RCC 7860 (cell line): ENCODE measurements around the gene TTLL9.

Experiments used
- DNase-seq: peaks from one replicate; pipeline ENCODE4 v3.0.0-alpha.2; 2015; ENCODE audit warnings: low spot score
- FAIRE-seq: peaks from 2 replicates; lab custom pipeline; 2012; peaks lifted over from hg19 to GRCh38; lab: Jason Lieb, UNC

Gene TTLL9

DNA sequence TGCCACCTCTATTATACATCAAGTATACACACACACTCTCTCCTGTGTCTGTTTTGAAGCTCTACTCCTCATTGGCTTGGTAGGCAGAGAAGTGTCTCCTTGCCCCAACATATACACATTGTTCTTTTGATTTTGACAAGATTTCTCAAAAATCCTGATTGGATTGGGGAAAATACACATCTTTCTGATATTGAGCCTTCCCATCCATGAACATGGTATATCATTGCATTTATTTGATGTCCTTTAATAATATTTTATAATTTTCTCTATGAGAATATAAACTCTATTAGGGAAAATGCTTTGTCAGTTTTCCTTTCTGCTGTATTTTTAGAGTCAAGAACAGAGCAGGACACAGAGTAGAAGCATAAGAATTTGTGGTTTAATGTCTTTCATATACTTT, 7.2 kb downstream of the TTLL9 start:
- FAIRE-seq: no peak

DNA sequence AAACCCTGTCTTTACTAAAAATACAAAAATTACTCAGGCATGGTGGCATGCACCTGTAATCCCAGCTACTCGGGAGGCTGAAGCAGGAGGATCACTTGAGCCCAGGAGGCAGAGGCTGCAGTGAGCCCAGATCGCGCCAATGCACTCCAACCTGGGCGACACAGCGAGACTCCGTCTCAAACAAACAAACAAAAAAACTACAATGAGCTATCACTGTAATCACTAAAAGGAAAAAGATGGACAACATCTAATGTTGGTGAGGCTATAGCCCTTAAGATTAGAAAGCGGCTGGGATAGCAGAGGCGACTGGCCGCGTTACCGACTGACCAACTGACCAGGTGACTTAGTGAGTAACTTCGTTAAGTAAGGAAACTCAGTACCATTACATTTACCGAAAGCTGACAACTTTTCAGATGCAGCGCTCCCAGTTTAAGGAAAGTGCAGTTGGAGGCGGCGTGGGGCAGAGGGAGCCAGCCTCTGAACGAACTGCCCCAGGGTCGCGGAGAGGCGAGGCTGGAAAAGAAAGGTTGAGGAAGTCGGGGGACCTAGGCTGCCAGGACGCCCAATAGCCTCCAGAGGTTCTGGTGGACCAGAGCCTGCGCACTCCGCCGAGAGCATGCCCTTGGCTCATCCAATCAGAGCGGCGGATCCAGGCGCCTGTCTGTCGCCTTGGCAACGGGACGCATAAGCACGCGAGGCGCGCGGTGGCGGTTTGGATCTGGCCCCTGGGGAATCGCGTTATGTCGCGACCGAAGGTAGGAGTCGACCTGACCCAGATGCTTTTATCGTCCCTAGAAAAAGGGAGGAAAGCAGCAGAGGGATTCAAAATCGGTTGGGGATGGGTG, 8.9 kb downstream of the TTLL9 start:
- FAIRE-seq (no peak), DNase-seq (peak; percentile 87)

More for the DNA sequence above, 7.2 kb downstream of the TTLL9 start:
- DNase-seq: no peak

DNA sequence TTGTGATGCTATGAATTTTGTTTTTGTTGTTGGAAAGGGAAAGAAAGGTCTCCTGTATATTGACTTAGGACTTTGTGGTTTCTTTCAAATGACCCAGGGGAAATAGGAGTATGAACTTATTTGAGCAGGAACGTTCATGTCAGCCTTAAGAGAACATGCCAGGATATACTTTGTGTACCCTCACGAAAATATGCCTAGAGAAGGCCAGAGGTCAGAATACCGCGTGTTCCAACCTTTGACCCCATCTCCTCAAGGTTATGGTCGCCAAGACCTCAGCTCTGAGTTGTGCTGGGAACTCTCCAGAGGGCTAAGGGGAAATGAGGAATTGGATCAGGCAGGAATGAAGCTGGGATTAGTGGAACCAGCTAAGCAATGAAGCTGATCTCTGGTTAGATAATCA, 11.5 kb downstream of the TTLL9 start:
- FAIRE-seq: no peak

GRCh38 chr20:31883829-31884228, 13.4 kb downstream of the TTLL9 start:
- FAIRE-seq: no peak

More for the DNA sequence above, 11.5 kb downstream of the TTLL9 start:
- DNase-seq: no peak

GRCh38 chr20:31890646-31891045, 20.2 kb downstream of the TTLL9 start:
- FAIRE-seq: no peak
- no peak for DNase-seq

More at GRCh38 chr20:31883829-31884228, 13.4 kb downstream of the TTLL9 start:
- DNase-seq: no peak

DNA sequence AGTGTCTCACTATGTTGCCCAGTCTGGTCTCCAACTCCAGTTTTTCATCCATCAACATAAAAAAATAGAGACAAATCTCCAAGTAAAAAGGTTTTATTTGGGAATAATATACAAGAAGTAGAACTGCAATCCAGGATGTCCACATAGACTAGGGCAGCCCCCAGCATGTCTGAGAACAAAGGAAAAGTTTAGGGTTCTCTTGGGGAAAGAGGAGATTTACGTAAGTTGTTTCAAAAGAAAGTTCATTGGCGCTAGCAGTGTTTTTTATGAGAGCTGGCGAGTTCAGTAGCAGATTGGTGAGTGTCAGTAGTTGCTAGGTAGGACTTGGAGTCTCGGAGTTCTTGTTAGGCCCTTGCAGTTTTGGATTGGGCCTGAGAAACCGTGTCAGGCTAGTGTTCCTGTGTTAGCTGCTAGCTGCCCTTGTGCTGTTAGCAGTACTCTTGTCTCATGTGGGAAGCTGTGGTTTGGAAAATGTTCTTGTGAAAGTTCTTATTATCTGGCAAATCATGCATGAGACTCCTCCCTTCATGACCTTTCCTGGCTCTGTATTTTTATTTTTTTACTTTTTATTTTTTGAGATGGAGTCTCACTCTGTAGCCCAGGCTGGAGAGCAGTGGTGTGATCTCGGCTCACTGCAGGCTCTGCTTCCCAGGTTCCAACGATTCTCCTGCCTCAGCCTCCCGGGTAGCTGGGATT, 24.7 kb downstream of the TTLL9 start:
- peak; percentile 17 for DNase-seq
- FAIRE-seq: no peak

DNA sequence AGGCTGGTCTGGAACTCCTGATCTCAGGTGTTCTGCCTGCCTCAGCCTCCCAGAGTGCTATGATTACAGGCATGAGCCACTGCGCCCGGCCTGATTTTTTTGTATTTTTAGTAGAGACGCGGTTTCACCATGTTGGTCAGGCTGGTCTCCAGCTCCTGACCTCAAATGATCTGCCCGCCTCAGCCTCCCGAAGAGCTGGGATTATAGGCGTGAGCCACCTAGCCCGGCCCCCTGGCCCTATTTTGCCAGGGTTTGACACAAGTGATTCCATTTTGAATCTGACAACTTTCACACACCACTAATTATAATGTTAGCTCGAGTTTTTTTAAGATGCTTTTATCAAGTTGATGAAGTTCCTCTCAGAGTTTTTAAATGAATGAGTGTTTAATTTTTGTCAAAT, 25.6 kb downstream of the TTLL9 start:
- no peak for FAIRE-seq
- DNase-seq: no peak

GRCh38 chr20:31897541-31897940, 27.1 kb downstream of the TTLL9 start:
- no peak for FAIRE-seq

DNA sequence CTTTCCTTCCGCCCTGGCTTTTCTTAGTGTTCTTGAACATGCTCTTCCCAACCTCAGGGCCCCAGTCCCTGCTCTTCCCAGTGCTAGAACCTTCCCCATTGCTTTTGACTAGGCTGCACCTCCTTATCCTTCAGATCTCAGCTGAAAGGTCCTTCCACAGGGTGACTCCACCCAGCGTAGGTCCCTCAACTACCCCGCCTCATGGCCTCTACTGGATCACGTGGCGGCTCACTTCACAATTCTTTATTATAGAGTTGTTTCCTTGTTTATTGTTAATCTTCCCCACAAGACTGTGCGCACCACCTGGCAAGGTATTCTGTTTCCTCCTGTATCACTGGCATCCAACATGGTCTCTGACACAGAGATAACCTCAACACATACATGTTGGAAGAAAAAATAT, 31.2 kb downstream of the TTLL9 start:
- FAIRE-seq: no peak

More at GRCh38 chr20:31897541-31897940, 27.1 kb downstream of the TTLL9 start:
- no peak for DNase-seq

GRCh38 chr20:31903627-31904386, 33.4 kb downstream of the TTLL9 start:
- FAIRE-seq: no peak
- DNase-seq: no peak

More for the DNA sequence above, 31.2 kb downstream of the TTLL9 start:
- DNase-seq: no peak

GRCh38 chr20:31906001-31906400, 35.6 kb downstream of the TTLL9 start:
- no peak for FAIRE-seq
- no peak for DNase-seq

DNA sequence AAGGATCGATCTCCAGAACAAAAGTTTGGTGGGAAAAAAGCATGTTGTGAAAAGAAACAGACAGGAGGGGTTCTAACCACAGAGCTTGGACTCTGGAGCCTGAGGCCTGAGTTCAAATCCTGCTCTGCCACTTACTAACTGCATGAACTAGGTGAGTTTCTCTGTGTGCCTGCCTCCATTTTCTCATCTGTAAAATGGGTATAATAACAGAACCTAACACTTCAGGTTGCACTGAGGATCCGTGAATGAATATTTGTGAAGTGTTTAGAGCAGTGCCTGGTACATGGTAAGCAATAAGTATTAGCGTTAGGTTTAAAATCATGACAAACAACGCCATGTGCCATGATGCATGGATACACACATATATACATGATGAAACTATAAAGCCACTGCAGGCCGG, 36.6 kb downstream of the TTLL9 start:
- FAIRE-seq: no peak
- no peak for DNase-seq

- no peak for DNase-seq
- no peak for FAIRE-seq
These were observed 37.6 kb downstream of the TTLL9 start for GRCh38 chr20:31908016-31908415.

- no peak for FAIRE-seq
These were observed 38.0 kb downstream of the TTLL9 start for GRCh38 chr20:31908424-31908823.

GRCh38 chr20:31909253-31910070, 39.0 kb downstream of the TTLL9 start:
- no peak for FAIRE-seq
- no peak for DNase-seq

More at GRCh38 chr20:31908424-31908823, 38.0 kb downstream of the TTLL9 start:
- no peak for DNase-seq

DNA sequence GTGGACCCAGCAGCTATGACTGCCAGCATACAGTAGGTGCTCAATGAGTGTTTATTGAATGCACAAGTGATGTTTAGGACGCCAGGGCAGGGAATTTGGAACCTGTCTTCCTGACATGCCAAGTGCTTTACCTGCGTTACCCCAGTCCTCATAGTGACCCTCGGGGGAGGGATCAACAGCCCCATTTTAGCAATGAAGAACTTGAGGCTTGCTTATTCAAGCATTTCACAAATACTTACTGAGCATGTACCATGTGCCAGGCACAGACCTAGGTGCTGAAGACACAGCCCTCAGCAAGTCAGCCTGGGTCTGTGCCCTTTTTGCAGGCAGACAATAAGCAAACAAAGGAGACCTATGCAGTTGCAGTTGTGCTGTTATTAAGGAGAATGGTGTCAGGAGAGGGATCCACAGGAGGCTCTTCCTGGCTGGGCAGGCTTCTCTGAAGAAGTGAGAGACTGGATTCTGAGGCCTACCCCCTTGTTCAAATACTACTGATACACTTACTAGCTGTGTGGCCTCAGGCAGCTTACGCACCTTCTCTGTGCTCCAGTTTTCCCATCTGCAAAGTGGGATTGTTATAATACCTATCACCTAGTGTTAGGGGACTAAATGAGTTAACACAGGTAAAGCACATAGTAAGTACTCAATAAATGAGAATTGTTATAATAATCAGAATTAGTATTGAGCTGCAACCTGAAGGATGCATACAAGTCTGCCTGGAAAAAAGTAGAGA, 39.8 kb downstream of the TTLL9 start:
- DNase-seq (no peak), FAIRE-seq (no peak)

GRCh38 chr20:31913431-31914157, 43.2 kb downstream of the TTLL9 start:
- FAIRE-seq (no peak), DNase-seq (no peak)

DNA sequence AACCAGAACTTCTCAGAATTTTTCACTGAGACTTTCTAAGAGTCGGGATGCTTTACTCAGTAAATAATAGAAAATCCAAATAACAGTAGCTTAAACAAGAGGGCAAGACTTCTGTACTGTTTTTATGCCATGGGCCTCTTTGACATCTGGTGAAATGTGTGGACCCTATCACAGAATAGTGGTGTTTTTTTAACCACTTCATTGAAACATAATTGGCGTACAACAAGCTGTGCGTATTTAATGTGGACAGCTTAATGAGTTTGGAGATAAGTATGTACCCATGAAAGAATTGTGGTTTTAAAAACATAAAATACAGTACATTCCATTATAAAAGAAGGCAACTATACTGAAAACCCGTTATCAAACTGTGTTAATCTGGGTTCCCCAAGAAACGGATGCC, 43.7 kb downstream of the TTLL9 start:
- FAIRE-seq (no peak), DNase-seq (no peak)
